ENCODE measurements around the gene DSC3. TPM values are rescaled to one million over a fixed set of nuclear protein-coding genes. Genes with fewer than 3 reads are reported as not detected.

The DSC3 gene
- total RNA-seq: 1 to 10 TPM; 3.1 to 5.1 TPM

DNA sequence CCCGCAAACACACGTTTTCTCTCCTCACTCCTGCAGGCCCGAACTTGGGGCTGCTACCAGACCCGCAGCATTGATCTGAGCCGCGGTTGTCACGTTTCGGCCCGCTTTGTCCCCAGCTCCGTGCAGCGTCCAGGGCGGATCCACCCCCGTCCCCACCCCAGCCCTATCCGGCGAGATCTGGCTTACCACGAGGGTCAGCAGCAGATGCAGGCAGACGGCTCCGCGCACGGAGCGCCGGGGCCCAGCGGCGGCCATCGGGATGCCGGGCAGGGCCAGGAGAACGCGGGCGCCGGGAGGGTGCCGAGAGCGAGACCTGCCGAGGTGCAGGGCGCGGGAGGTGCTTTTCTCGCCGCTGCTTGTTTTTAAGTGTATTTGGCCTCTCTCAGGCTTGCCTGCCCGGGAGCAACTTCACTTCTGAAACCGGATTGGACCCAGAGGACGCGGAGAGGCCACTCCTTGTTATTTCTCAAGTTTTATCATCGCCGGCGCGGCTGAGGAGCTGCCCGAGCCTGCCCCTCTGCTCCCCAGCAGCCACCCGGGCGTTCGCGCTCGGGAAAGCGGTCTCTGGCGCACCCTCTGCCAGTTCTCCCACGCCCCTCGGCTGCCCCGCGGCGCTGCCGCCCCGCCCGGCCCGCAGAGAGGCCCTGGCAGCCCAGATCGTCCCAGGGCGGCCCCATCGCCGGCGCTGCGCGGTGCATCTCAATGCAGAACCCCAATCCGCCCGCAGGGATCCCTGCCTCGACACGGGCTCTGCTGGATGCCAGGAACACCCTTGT, at the start of gene DSC3:
Gene DSC3, minus strand, starts transcription at position 337 of the 776 bp plus-strand sequence. Its CDS starts 82 bp downstream, at position 255.
- Histone ChIP-seq H3K9me3 (no peaks in the 10 kb centered on the region), H3K36me3 (no peaks in the 10 kb centered on the region), H3K4me3 (peak within 1 kb of the TSS; percentile 23 to 43), H3K27ac (no peak within 1 kb of the TSS), H3K27me3 (peaks cover 5 to 11% of the 10 kb centered on the region in 2 donors), H3K4me1 (peaks cover 0 to 23% of the 10 kb centered on the region in 2 donors)
- DNase-seq (ENCODE audit: low spot score): no peak
- TF ChIP-seq, protein P1, sequence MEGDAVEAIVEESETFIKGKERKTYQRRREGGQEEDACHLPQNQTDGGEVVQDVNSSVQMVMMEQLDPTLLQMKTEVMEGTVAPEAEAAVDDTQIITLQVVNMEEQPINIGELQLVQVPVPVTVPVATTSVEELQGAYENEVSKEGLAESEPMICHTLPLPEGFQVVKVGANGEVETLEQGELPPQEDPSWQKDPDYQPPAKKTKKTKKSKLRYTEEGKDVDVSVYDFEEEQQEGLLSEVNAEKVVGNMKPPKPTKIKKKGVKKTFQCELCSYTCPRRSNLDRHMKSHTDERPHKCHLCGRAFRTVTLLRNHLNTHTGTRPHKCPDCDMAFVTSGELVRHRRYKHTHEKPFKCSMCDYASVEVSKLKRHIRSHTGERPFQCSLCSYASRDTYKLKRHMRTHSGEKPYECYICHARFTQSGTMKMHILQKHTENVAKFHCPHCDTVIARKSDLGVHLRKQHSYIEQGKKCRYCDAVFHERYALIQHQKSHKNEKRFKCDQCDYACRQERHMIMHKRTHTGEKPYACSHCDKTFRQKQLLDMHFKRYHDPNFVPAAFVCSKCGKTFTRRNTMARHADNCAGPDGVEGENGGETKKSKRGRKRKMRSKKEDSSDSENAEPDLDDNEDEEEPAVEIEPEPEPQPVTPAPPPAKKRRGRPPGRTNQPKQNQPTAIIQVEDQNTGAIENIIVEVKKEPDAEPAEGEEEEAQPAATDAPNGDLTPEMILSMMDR (IDR thresholded peaks at IDR 0.05): no peak

DNA sequence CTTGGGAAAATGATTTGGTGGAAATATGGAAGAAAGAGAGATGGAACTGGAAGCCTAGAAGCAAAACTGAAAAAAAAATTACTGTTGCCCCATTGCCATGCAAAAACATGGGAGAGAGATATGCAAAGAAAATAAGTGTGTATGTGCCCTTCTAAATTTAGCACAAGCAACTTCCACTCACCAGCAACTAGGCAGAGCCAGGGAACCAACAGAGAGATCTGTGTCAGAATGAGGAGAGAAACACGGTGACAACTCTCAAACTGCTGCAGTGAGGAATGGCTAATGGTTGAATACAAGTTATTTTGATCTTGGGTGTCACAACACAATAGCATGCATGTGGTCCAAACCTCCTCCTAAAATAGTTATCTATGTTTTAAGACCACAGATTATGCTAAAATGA, 48.8 kb upstream of the DSC3 start:
- DNase-seq (ENCODE audit: low spot score): no peak
- Histone ChIP-seq H3K4me1 (no peaks in the 10 kb centered on the region), H3K9me3 (no peaks in the 10 kb centered on the region), H3K27ac (peak overlapping the region; percentile 19 to 59), H3K4me3 (no peak overlapping the region), H3K36me3 (no peaks in the 10 kb centered on the region), H3K27me3 (no peaks in the 10 kb centered on the region)
- TF ChIP-seq, protein P1 (IDR thresholded peaks at IDR 0.05): no peak

DNA sequence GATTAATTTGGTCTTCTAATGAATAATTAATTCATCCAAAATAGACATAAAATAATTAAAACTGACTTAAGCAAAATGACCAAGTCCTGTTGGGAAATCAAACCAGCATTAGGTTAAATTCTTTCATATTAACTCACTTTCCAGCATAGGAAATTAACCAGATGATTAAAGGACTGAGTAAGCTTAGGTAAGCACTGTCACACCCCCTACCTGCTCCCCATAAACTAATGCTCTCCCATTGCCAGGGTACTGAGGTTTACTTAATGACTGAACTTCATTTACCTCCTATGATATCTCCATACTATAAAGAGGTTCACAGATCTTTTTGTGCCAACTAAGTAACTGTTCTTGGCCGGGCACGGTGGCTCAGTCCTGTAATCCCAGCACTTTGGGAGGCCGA, 46.0 kb upstream of the DSC3 start:
- Histone ChIP-seq H3K9me3 (no peaks in the 10 kb centered on the region), H3K27ac (no peak overlapping the region), H3K4me1 (no peaks in the 10 kb centered on the region), H3K27me3 (no peaks in the 10 kb centered on the region), H3K36me3 (no peaks in the 10 kb centered on the region), H3K4me3 (no peak overlapping the region)
- TF ChIP-seq, protein P1 (IDR thresholded peaks at IDR 0.05): no peak
- DNase-seq (ENCODE audit: low spot score): no peak

DNA sequence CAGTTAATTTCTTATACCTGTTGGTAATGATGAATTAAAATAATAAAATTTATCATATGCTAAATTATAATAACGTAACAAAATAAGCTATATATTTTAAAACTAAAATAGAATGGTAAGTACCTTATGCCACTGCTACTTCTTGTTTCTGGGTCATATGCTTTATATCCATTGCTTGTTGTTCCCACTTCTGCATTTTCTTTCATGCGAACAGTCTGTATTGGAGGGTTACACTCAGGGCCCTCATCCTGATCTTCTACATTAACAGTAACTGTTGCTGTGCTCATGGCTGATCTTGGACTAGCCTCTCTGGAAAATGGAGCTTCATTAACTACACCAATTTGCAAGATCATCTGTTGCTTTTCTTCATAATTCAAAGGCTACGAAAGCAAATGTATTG, 37.4 kb upstream of the DSC3 start:
- H3K36me3 ChIP-seq: peaks cover 38% of the 10 kb centered on the region
- H3K4me1 ChIP-seq: no peaks in the 10 kb centered on the region
- TF ChIP-seq, protein P1 (IDR thresholded peaks at IDR 0.05): no peak
- no peaks in the 10 kb centered on the region for H3K9me3 ChIP-seq
- no peak overlapping the region for H3K4me3 ChIP-seq
- no peaks in the 10 kb centered on the region for H3K27me3 ChIP-seq
- H3K27ac ChIP-seq: no peak overlapping the region
- no peak for DNase-seq (ENCODE audit: low spot score)

- peaks cover 55% of the 10 kb centered on the region for H3K36me3 ChIP-seq
- H3K4me1 ChIP-seq: no peaks in the 10 kb centered on the region
- H3K27ac ChIP-seq: no peak overlapping the region
- TF ChIP-seq, protein P1 (IDR thresholded peaks at IDR 0.05): no peak
- H3K4me3 ChIP-seq: no peak overlapping the region
- no peaks in the 10 kb centered on the region for H3K27me3 ChIP-seq
- H3K9me3 ChIP-seq: no peaks in the 10 kb centered on the region
- DNase-seq (ENCODE audit: low spot score): no peak
These were observed 35.3 kb upstream of the DSC3 start for GRCh38 chr18:31077878-31078277.

DNA sequence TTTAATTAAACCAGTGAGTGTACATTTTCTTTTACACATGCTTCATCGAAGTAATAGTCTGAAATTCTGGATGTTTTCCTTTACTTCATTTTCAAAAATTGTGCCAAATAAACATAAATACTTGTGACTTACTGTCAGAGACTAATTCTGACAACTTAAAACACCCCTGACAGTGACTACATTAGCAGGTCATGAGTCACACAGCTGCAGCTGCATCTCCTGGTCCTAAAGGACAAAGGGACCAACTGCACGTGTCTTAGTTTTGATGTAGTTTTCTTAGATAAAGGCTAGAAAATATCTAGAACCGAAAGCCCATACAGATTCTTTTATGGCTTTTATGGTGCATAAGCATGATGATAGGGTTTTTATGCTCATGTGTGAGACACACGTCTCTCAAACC, 29.6 kb upstream of the DSC3 start:
- H3K27ac ChIP-seq: no peak overlapping the region
- TF ChIP-seq, protein P1 (IDR thresholded peaks at IDR 0.05): no peak

More for the DNA sequence above, 29.6 kb upstream of the DSC3 start:
- no peak overlapping the region for H3K4me3 ChIP-seq
- H3K9me3 ChIP-seq: no peaks in the 10 kb centered on the region
- H3K27me3 ChIP-seq: no peaks in the 10 kb centered on the region
- DNase-seq (ENCODE audit: low spot score): no peak
- no peaks in the 10 kb centered on the region for H3K4me1 ChIP-seq
- peaks cover 45% of the 10 kb centered on the region for H3K36me3 ChIP-seq

Measured in right atrium auricular region (tissue), 2 donors.